Measurements from ENCODE around the gene EQTN. TPM values are rescaled to one million over a fixed set of nuclear protein-coding genes. Genes with fewer than 3 reads are reported as not detected.

Gene EQTN
- total RNA-seq (2014; rRNA removed; shearing (Covaris generic)) (not detected in 2 replicates), polyA plus RNA-seq (2016; fragmentation: Nextera tagmentation; extraction: Ambion mirVana) (not detected in 2 replicates)

DNA sequence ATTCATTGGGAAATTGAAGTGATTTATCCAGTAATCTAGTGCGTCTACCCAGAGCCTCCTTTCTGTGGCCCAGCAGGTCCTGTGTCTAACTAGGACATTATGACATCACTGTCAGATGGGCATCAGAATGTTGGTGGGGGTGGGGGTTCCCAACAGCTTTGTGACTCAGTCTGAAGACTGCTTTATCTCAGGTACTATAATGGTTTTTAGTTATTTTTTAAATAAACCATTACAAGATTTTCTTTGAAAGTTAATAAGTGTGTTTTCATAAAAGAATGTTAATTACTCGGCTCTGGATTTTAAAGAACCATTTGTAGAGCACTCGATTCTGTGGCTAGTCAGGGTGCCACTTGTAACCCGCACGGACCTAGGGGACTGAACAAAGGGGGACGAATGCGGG lies at the start of gene EQTN:
TSS of gene EQTN (minus strand) at position 101 of the 400 bp plus-strand sequence. CDS start at position 6, 95 bp downstream.
- no peaks in the 10 kb centered on the region for H4K20me1 ChIP-seq (ENCODE audit: insufficient read depth)
- DNase-seq = no peak
- in situ Hi-C loops (cut with MboI) = no loop called here
- no peaks in the 10 kb centered on the region for H3K36me3 ChIP-seq (ENCODE audit: low read depth)
- H3K79me2 ChIP-seq (ENCODE audit: insufficient read depth) = no peaks in the 10 kb centered on the region
- no peaks in the 10 kb centered on the region for H3K9me2 ChIP-seq (ENCODE audit: insufficient read depth)
- no peaks in the 10 kb centered on the region for H3K4me1 ChIP-seq (ENCODE audit: insufficient read depth)
- no peak within 1 kb of the TSS for H3K27ac ChIP-seq
- 0 out of 2 replicates have a peak, but pooled peaks cover 9% of the 10 kb centered on the region for H3K27me3 ChIP-seq (replicated peaks; ENCODE audit: insufficient read depth)
- TF ChIP-seq EZH2phosphoT487 (IDR thresholded peaks at IDR 0.05; ENCODE audit: insufficient read depth, low read depth) (no peak), EZH2 (IDR thresholded peaks at IDR 0.05; ENCODE audit: insufficient read depth, poor library complexity, severe bottlenecking) (no peak)
- no peak within 1 kb of the TSS for H3K4me3 ChIP-seq
- 69 to 71% methylated on average over 7 of the region's 7 CpGs for WGBS, 2 experiments (ENCODE audit: low coverage in 1 of 2, low lambda C conversion rate in 2 of 2, missing lambda C conversion rate in 2 of 2)
- no peaks in the 10 kb centered on the region for H3F3A ChIP-seq (ENCODE audit: insufficient read depth)
- no peak within 1 kb of the TSS for H2AFZ ChIP-seq
- no peak within 1 kb of the TSS for H3K4me2 ChIP-seq (ENCODE audit: unreplicated experiment)
- no peak within 1 kb of the TSS for H3K9ac ChIP-seq
- no peaks in the 10 kb centered on the region for H3K9me3 ChIP-seq (ENCODE audit: low read depth)

DNA sequence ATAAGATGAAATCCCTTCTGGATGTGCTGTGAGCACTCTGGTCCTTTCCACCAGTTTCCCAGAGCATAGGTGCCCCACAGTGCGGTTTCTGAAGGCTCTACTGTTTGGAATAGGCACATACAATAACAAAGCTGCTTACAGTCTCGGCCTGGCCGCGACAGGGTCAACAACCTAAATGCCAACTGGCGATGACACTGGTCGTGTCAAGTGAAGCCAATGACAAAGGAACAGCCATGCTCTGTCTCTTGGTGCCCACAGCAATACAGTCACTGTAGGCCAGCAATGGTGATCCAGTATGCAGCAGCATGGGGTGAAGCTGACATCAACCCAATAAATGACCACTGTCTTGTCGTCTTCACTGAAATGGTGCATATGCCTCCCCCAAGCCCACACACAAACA lies 47.8 kb upstream of the EQTN start:
- H3K9me2 ChIP-seq (ENCODE audit: insufficient read depth) = no peaks in the 10 kb centered on the region
- H3K4me1 ChIP-seq (ENCODE audit: insufficient read depth) = no peaks in the 10 kb centered on the region
- H3K4me3 ChIP-seq = no peak overlapping the region
- H3K27ac ChIP-seq = no peak overlapping the region
- no peaks in the 10 kb centered on the region for H3F3A ChIP-seq (ENCODE audit: insufficient read depth)
- H4K20me1 ChIP-seq (ENCODE audit: insufficient read depth) = no peaks in the 10 kb centered on the region
- in situ Hi-C loops (cut with MboI) = loop anchor here (25.0 kb wide), 1 partner anchor 718 kb away; no protein-coding TSS in a partner anchor
- H3K9me3 ChIP-seq (ENCODE audit: low read depth) = no peaks in the 10 kb centered on the region
- H3K79me2 ChIP-seq (ENCODE audit: insufficient read depth) = no peaks in the 10 kb centered on the region
- no peak for DNase-seq
- no peak overlapping the region for H3K4me2 ChIP-seq (ENCODE audit: unreplicated experiment)
- WGBS, 2 experiments (ENCODE audit: low coverage in 1 of 2, low lambda C conversion rate in 2 of 2, missing lambda C conversion rate in 2 of 2) = 74 to 75% methylated on average over 7 of the region's 7 CpGs
- TF ChIP-seq EZH2phosphoT487 (IDR thresholded peaks at IDR 0.05; ENCODE audit: insufficient read depth, low read depth) (no peak), EZH2 (IDR thresholded peaks at IDR 0.05; ENCODE audit: insufficient read depth, poor library complexity, severe bottlenecking) (no peak)
- no peak overlapping the region for H3K9ac ChIP-seq
- no peaks in the 10 kb centered on the region; the same call in 1 of the 2 replicates for H3K27me3 ChIP-seq (replicated peaks; ENCODE audit: insufficient read depth)
- no peak overlapping the region for H2AFZ ChIP-seq
- no peaks in the 10 kb centered on the region for H3K36me3 ChIP-seq (ENCODE audit: low read depth)

DNA sequence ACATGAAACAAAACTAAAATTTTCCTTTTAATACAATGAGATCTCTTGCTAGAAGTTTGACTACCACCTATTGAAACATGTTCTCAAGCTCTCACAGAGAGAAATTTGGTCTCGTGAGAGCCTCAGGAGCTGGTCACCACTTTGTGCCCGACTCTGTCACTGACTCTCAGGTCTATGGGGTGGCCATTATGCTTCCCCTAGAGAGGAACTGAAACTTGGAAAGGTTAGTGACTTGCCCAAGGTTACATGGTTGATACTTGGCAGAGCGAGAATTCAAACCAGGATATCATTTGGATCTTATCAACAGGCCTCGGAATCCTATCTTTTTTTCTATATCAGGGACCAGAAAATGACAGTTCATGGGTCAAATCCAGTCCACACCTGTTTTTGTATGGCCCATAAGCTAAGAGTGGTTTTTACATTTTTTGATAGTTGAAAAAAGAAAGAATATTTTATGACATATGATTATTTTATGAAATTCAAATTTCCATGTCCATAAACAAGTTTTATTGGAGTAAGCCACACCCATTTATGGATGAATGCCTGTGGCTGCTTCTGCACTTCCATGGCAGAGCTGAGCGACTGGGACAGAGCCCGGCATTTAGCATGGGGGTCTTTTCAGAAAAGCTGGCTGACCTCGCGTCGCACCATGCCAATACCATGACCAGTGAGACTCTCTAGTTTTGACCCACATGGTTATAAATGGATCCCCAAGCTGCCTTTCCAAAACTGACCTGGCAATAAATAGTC lies 44.8 kb upstream of the EQTN start:
- no peak overlapping the region for H3K4me2 ChIP-seq (ENCODE audit: unreplicated experiment)
- no peak overlapping the region for H3K27ac ChIP-seq
- in situ Hi-C loops (cut with MboI) = loop anchor here (25.0 kb wide), 1 partner anchor 721 kb away; no protein-coding TSS in a partner anchor
- no peak overlapping the region for H2AFZ ChIP-seq
- no peaks in the 10 kb centered on the region; the same call in 1 of the 2 replicates for H3K27me3 ChIP-seq (replicated peaks; ENCODE audit: insufficient read depth)
- no peak for TF ChIP-seq EZH2phosphoT487 (IDR thresholded peaks at IDR 0.05; ENCODE audit: insufficient read depth, low read depth)
- TF ChIP-seq EZH2 (IDR thresholded peaks at IDR 0.05; ENCODE audit: insufficient read depth, poor library complexity, severe bottlenecking) = no peak
- 53 to 57% methylated on average over 9 of the region's 9 CpGs for WGBS, 2 experiments (ENCODE audit: low coverage in 1 of 2, low lambda C conversion rate in 2 of 2, missing lambda C conversion rate in 2 of 2)
- no peak overlapping the region for H3K4me3 ChIP-seq
- no peaks in the 10 kb centered on the region for H3K79me2 ChIP-seq (ENCODE audit: insufficient read depth)
- H4K20me1 ChIP-seq (ENCODE audit: insufficient read depth) = no peaks in the 10 kb centered on the region
- no peaks in the 10 kb centered on the region for H3K9me3 ChIP-seq (ENCODE audit: low read depth)
- DNase-seq = no peak
- no peaks in the 10 kb centered on the region for H3K4me1 ChIP-seq (ENCODE audit: insufficient read depth)
- no peaks in the 10 kb centered on the region for H3K36me3 ChIP-seq (ENCODE audit: low read depth)
- H3F3A ChIP-seq (ENCODE audit: insufficient read depth) = no peaks in the 10 kb centered on the region
- H3K9ac ChIP-seq = no peak overlapping the region
- H3K9me2 ChIP-seq (ENCODE audit: insufficient read depth) = no peaks in the 10 kb centered on the region

DNA sequence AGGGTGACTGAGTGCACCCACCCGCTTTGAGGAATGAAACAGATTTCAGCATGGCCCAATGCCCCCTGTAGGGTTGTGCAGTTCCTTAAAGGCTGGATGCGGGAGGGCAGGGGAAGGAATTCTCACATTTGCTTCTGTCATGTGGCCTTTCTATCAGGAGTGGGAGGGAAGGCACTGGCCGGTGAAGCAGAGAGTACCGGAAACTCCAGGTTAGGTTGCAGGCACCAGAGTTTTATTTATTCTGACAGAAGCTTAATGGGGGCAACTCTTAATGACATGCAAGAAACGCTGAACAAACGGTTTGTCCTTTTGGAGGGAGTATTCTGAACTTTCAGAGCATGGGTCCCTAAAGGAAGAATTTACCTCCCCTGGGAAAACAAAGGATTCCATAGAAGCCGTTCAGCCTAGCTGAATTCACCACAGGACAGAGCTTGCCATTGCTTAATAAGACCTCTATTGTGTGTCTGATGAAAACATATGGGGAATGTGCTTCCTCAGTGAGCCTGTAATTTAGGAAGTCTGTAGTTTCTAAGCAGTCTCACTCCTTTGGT lies 44.1 kb upstream of the EQTN start:
- no peaks in the 10 kb centered on the region for H3K36me3 ChIP-seq (ENCODE audit: low read depth)
- no peak overlapping the region for H3K9ac ChIP-seq
- 41 to 44% methylated on average over 7 of the region's 7 CpGs for WGBS, 2 experiments (ENCODE audit: low coverage in 1 of 2, low lambda C conversion rate in 2 of 2, missing lambda C conversion rate in 2 of 2)
- no peaks in the 10 kb centered on the region for H3K9me3 ChIP-seq (ENCODE audit: low read depth)
- no peaks in the 10 kb centered on the region for H4K20me1 ChIP-seq (ENCODE audit: insufficient read depth)
- H3K27ac ChIP-seq = no peak overlapping the region
- no peak for DNase-seq
- no peaks in the 10 kb centered on the region for H3K79me2 ChIP-seq (ENCODE audit: insufficient read depth)
- no peaks in the 10 kb centered on the region for H3K4me1 ChIP-seq (ENCODE audit: insufficient read depth)
- no peak overlapping the region for H2AFZ ChIP-seq
- in situ Hi-C loops (cut with MboI) = loop anchor here (25.0 kb wide), 1 partner anchor 721 kb away; no protein-coding TSS in a partner anchor
- no peaks in the 10 kb centered on the region for H3K9me2 ChIP-seq (ENCODE audit: insufficient read depth)
- no peaks in the 10 kb centered on the region; the same call in 1 of the 2 replicates for H3K27me3 ChIP-seq (replicated peaks; ENCODE audit: insufficient read depth)
- no peaks in the 10 kb centered on the region for H3F3A ChIP-seq (ENCODE audit: insufficient read depth)
- H3K4me3 ChIP-seq = no peak overlapping the region
- H3K4me2 ChIP-seq (ENCODE audit: unreplicated experiment) = no peak overlapping the region
- TF ChIP-seq EZH2 (IDR thresholded peaks at IDR 0.05; ENCODE audit: insufficient read depth, poor library complexity, severe bottlenecking) (no peak), EZH2phosphoT487 (IDR thresholded peaks at IDR 0.05; ENCODE audit: insufficient read depth, low read depth) (no peak)
